Measurements from ENCODE around the gene IL21.

Gene IL21

DNA sequence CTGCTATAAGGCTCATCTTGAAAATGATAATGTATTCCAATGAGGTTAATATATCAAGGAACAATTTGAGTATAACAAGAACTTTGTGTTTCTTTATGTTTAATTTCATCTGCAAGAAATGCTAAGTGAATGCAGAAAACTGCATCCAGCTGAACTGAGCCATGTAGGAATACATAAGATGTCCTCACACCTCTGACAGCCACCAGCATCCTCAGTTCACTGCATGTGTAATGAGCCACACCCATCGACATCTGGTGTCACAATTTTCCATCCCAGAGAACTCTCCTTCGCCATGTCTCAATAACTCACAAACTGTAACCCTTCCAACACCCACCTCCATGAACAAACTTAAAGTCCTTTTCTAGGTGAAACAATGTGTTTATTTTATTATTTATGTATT is 3.3 kb upstream of the IL21 start:
- ChIA-PET POLR2A (no interaction called here), CTCF (no interaction called here)
- no peak for DNase-seq (ENCODE audit: extremely low spot score)
- TF ChIP-seq, protein P1, sequence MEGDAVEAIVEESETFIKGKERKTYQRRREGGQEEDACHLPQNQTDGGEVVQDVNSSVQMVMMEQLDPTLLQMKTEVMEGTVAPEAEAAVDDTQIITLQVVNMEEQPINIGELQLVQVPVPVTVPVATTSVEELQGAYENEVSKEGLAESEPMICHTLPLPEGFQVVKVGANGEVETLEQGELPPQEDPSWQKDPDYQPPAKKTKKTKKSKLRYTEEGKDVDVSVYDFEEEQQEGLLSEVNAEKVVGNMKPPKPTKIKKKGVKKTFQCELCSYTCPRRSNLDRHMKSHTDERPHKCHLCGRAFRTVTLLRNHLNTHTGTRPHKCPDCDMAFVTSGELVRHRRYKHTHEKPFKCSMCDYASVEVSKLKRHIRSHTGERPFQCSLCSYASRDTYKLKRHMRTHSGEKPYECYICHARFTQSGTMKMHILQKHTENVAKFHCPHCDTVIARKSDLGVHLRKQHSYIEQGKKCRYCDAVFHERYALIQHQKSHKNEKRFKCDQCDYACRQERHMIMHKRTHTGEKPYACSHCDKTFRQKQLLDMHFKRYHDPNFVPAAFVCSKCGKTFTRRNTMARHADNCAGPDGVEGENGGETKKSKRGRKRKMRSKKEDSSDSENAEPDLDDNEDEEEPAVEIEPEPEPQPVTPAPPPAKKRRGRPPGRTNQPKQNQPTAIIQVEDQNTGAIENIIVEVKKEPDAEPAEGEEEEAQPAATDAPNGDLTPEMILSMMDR (IDR thresholded peaks at IDR 0.05; ENCODE audit: control extremely low read depth, extremely low read depth, low read depth, missing control alignments), result no peak

DNA sequence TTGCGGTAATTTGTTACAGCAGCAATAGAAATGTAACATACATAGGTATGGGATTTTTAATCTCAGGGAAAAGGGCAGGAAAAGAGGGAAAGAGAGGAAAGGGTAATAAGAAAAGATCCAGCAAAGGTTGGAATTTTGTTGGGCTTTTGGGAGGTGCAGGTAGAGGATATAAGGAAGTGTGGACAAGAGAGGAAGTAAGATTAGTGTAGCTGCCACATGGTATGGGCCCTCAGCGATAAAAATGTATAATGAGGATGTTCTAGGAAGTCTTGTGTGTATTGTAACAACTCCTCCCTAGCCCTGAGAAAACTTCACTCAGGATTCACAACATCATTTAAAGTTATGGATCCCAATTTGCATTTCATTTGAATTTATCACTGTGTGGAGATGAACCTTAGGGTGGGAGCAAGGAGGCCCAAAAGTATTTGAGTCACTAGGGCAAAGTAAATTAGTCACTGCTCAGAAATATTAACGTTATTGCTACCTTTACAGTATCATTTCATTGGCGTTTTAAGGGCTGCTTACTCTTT is 2.8 kb upstream of the IL21 start:
- DNase-seq (ENCODE audit: extremely low spot score), result no peak
- ChIA-PET CTCF (no interaction called here), POLR2A (no interaction called here)
- TF ChIP-seq, protein P1 (IDR thresholded peaks at IDR 0.05; ENCODE audit: control extremely low read depth, extremely low read depth, low read depth, missing control alignments), result no peak

DNA sequence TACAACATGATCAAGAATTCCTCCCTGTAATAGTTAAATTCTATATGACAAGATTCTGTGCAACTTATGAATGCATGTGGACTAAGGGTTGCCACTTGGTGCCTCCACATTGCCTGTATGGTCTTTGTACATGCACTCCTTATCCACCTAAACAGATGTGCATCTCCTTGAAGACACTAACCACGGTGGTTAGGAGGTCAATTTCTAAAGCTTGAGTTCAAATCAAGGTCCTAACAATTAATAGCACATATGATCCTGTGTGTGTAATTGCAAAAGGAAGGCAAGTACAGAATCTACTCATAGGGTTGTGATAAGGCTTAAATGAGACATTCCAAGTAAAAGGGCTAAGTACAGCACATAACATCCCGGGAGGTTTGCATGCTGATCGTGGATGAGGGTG is 1.5 kb upstream of the IL21 start:
- ChIA-PET CTCF (interaction anchor here (1.0 to 1.1 kb wide), 2 partner anchors 10 to 19 kb away, joined by 3 read pairs; no protein-coding TSS in a partner anchor), POLR2A (no interaction called here)
- no peak for DNase-seq (ENCODE audit: extremely low spot score)
- TF ChIP-seq, protein P1 (IDR thresholded peaks at IDR 0.05; ENCODE audit: control extremely low read depth, extremely low read depth, low read depth, missing control alignments), result no peak

DNA sequence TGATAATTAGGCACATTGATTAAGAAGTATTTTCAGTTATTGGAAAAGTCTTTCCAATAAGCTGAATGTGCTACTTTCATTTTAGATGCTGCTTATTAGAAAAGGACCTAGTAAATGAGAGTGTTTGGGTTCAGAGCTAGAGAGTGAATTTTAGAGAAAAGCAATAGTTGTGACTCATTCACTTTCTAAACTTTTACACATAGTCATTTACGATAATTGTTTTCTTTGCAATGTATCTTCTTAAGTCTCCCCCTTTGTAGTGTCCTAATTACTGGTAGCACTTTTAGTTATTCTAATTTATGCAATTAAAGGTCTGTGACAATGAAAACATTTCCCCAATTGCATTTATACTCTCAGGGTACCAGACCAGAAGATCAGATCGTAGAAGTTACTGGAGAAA is 1.3 kb downstream of the IL21 start:
- DNase-seq (ENCODE audit: extremely low spot score), result no peak
- TF ChIP-seq, protein P1 (IDR thresholded peaks at IDR 0.05; ENCODE audit: control extremely low read depth, extremely low read depth, low read depth, missing control alignments), result no peak
- ChIA-PET POLR2A (no interaction called here), CTCF (interaction anchor here (1.7 to 1.9 kb wide), 2 partner anchors 11 to 18 kb away, joined by 3 to 4 read pairs; no protein-coding TSS in a partner anchor)

DNA sequence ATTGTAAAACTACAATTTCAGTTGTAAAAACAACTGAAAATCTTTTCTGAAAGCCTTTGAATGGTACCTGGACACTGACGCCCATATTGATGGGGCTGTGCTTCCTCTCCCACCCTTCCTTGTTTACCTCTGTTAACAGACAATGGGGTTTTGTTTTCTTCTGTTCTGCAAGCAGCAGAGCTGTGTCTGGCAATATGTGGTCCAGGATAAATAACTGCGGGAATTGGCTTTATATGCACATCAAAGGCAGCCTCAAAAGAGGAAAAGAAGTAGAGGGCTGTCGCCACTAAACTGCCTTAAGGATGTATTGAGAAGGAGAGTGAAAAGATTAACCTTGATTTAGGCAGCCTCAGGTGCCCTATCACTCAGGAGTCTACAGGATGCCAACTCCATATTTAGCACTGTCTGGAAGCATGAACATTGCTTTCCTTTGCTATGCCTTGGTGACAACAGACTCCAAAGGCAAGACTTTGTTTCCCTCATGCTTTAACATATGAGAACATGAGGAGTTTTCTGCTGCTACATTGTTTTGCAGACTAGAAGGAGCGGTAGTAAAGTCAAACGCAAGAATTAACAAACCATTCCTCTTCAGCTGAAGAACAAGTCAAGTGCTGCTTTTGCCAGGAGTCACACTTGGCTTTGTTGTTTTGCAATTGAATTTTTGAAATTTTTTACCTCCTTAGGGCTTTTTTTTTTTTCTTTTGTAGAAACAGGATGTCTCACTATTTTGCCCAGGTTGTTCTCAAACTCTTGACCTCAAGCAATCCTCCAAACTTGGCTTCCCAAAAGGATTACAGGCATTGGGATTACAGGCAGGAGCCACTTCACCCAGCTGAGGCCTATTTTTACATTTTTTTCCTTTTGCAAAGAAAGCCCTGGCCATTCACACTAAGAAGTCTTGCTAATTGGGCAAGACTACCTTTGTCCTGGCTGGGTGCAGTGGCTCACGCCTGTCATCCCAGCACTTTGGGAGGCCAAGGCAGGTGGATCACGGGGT is 3.0 kb downstream of the IL21 start:
- CTCF ChIA-PET, result no interaction called here
- TF ChIP-seq, protein P1 (IDR thresholded peaks at IDR 0.05; ENCODE audit: control extremely low read depth, extremely low read depth, low read depth, missing control alignments), result no peak
- POLR2A ChIA-PET, result no interaction called here
- no peak for DNase-seq (ENCODE audit: extremely low spot score)

DNA sequence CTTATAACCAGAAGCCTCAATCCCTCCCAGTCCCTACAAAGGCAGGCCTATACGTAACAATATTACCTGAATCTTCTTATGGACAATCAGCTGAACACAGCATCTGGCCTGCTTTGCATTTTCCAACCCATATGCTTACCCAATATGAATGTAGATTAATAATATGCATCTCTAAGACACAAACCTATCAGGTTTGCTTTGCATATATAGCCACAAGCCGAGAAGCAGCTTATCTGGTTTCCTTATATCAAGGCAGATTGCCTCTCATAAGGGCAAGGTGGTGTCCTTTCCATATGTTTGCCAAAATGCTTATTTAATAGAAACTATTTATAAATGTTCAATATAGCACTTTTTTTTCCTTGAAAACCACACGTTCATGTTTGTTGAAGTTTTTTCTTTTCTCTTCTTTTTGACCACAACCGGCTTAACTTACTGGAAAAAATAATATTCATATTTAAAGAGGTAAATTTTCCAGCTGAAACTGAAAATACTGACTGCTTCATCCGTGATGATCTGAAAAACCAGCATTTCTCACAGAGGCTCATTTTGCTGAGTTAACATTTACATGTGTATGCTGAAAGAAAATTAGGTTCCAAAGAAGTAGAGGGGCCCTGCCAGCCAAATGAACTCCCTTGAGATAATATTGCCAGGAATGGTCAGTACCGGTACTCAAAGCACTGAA is 3.8 kb downstream of the IL21 start:
- TF ChIP-seq, protein P1 (IDR thresholded peaks at IDR 0.05; ENCODE audit: control extremely low read depth, extremely low read depth, low read depth, missing control alignments), result no peak
- ChIA-PET CTCF (interaction anchor here (1.1 to 1.7 kb wide), 2 partner anchors 16 to 39 kb away, joined by 4 read pairs; no protein-coding TSS in a partner anchor), POLR2A (interaction anchor here (1.0 kb wide), 1 partner anchor 287 kb away, joined by 3 read pairs; no protein-coding TSS in a partner anchor)
- no peak for DNase-seq (ENCODE audit: extremely low spot score)

All from GM10248 (cell line).